Keratinocyte (primary cell): ENCODE results near the gene TMEM238L. TPM values are rescaled to one million over a fixed set of nuclear protein-coding genes. Genes with fewer than 3 reads are reported as not detected.

Experiments used
- DNase-seq: peaks from one replicate; pipeline ENCODE4 v3.0.0-alpha.2; 2011; ENCODE audit warnings: low read depth, missing footprints, low spot score
- FAIRE-seq: peaks from 2 replicates; lab custom pipeline; 2011; peaks lifted over from hg19 to GRCh38; lab: Jason Lieb, UNC
- H2AFZ ChIP-seq: 2 replicates; pipeline ENCODE4 v1.6.0; 2012; ENCODE audit warnings: low read length, control low read depth, inconsistent platforms; ENCODE audit not compliant: control insufficient read depth
- H3K27ac ChIP-seq: 2 replicates; pipeline ENCODE4 v1.5.1; 2011; ENCODE audit warnings: low read length; ENCODE audit not compliant: control insufficient read depth, insufficient read depth
- H3K27me3 ChIP-seq: 3 replicates; pipeline ENCODE4 v1.6.0; 2011; ENCODE audit warnings: low read length; ENCODE audit not compliant: control insufficient read depth, insufficient read depth; ENCODE audit errors: extremely low read depth
- H3K36me3 ChIP-seq, 2 experiments: 2 replicates in 1 of 2; 3 replicates in 1 of 2; pipeline ENCODE4 v1.5.1; 2011; ENCODE audit warnings: low read length in 2 of 2, mild to moderate bottlenecking in 1 of 2; ENCODE audit not compliant: control insufficient read depth in 2 of 2, insufficient read depth in 2 of 2; ENCODE audit errors: extremely low read depth in 1 of 2
- H3K4me1 ChIP-seq: 3 replicates; pipeline ENCODE4 v1.5.1; 2011; ENCODE audit warnings: low read length; ENCODE audit not compliant: control insufficient read depth, insufficient read depth; ENCODE audit errors: extremely low read depth
- H3K4me2 ChIP-seq: 3 replicates; pipeline ENCODE4 v1.6.0; 2011; ENCODE audit warnings: low read depth, low read length; ENCODE audit not compliant: control insufficient read depth, insufficient read depth; ENCODE audit errors: extremely low read depth
- H3K4me3 ChIP-seq, 3 experiments: fragments of 200-600 bp in 1 of 3; sonication (generic) in 1 of 3; 2 replicates in 2 of 3; 3 replicates in 1 of 3; pipeline ENCODE4 v1.5.1; 2011 to 2016; ENCODE audit warnings: low read length in 3 of 3, mild to moderate bottlenecking in 3 of 3, control low read depth in 2 of 3, inconsistent platforms in 1 of 3, low read depth in 1 of 3, mixed read lengths in 1 of 3, mixed run types in 1 of 3, moderate library complexity in 1 of 3; ENCODE audit not compliant: control insufficient read depth in 2 of 3, insufficient read depth in 2 of 3; ENCODE audit errors: extremely low read depth in 1 of 3
- H3K79me2 ChIP-seq: 2 replicates; pipeline ENCODE4 v1.6.0; 2012; ENCODE audit warnings: low read length; ENCODE audit not compliant: control insufficient read depth, insufficient read depth
- H3K9ac ChIP-seq: 3 replicates; pipeline ENCODE4 v1.6.0; 2011; ENCODE audit warnings: low read length; ENCODE audit not compliant: control insufficient read depth, insufficient read depth; ENCODE audit errors: extremely low read depth
- H3K9me1 ChIP-seq: 3 replicates; pipeline ENCODE4 v1.6.0; 2011; ENCODE audit warnings: low read length; ENCODE audit not compliant: control insufficient read depth, insufficient read depth; ENCODE audit errors: extremely low read depth
- H3K9me3 ChIP-seq: 2 replicates; pipeline ENCODE4 v1.5.1; 2012; ENCODE audit warnings: low read depth, low read length; ENCODE audit not compliant: control insufficient read depth
- H4K20me1 ChIP-seq: 3 replicates; pipeline ENCODE4 v1.6.0; 2011; ENCODE audit warnings: low read length; ENCODE audit not compliant: control insufficient read depth, insufficient read depth; ENCODE audit errors: extremely low read depth
- CTCF ChIP-seq, 3 experiments: IDR thresholded peaks in 1 of 3; conservative IDR thresholded peaks in 1 of 3; optimal IDR thresholded peaks in 1 of 3; 2 replicates in 2 of 3; 3 replicates in 1 of 3; pipeline versions ENCODE3 to v1.5.1; 2011; ENCODE audit warnings: low read length in 3 of 3, mild to moderate bottlenecking in 3 of 3, moderate library complexity in 2 of 3, control low read depth in 1 of 3, inconsistent platforms in 1 of 3; ENCODE audit not compliant: insufficient read depth in 2 of 3; ENCODE audit errors: extremely low read depth in 1 of 3
- EZH2 ChIP-seq: IDR thresholded peaks from one replicate; pipeline ENCODE4 v1.6.1; 2012; ENCODE audit warnings: inconsistent platforms, mild to moderate bottlenecking, low read length, moderate library complexity
- dilution Hi-C: fragments of 300-500 bp; cut with MboI; formaldehyde crosslinking; loops from one replicate; pipeline ENCODE4 v1.7.0; 2020; ENCODE audit warnings: low sequenced_read_pairs; ENCODE audit not compliant: extremely low pct_ligation_motif_present
- polyA plus RNA-seq, 5 experiments: library from polyadenylated mRNA; depleted of rRNA in 3 of 5; stranded (reverse) in 3 of 5; stranded (forward) in 1 of 5; unstranded in 1 of 5; fragments of >200 nt; gene quantifications; 1 replicate in 1 of 5; 2 replicates in 3 of 5; 3 replicates in 1 of 5; pipeline versions ENCODE4 v1.2.1 to v1.2.3, GENCODE V29; 2011 to 2012; ENCODE audit warnings: missing spikeins in 2 of 5, low read depth in 1 of 5, low replicate concordance in 1 of 5

Gene TMEM238L
- polyA plus RNA-seq, 1 donor (not counting 4 experiments of a cell fraction or from before 2014, with no cell fraction given): not detected

GRCh38 chr17:10797476-10798328 lies 6.2 kb downstream of the TMEM238L start:
- DNase-seq: no peak
- dilution Hi-C loops: no loop called here
- TF ChIP-seq CTCF (optimal IDR thresholded peaks at IDR 0.05 in 1 of 3, IDR thresholded peaks at IDR 0.05 in 1 of 3, conservative IDR thresholded peaks at IDR 0.05 in 1 of 3; ENCODE audit: extremely low read depth in 1 of 3, insufficient read depth in 2 of 3, low read length in 3 of 3): peak in 1 of 3 experiments; percentile 1
- TF ChIP-seq EZH2: no peak
- Histone ChIP-seq H3K9me3 (no peaks in the 10 kb centered on the region), H3K27me3 (no peaks in the 10 kb centered on the region), H3K4me2 (peak overlapping the region; percentile 31), H4K20me1 (no peaks in the 10 kb centered on the region), H3K9me1 (no peaks in the 10 kb centered on the region), H3K9ac (peak overlapping the region; percentile 5), H3K36me3 (no peaks in the 10 kb centered on the region), H3K79me2 (no peaks in the 10 kb centered on the region), H3K4me3 (no peak overlapping the region), H2AFZ (peak overlapping the region; percentile 55), H3K4me1 (peaks cover 31% of the 10 kb centered on the region), H3K27ac (peak overlapping the region; percentile 3)
- FAIRE-seq: peak; percentile 9

GRCh38 chr17:10793816-10794215 lies 10.1 kb downstream of the TMEM238L start:
- Histone ChIP-seq H3K4me2 (no peak overlapping the region), H4K20me1 (no peaks in the 10 kb centered on the region), H3K4me3 (no peak overlapping the region), H2AFZ (no peak overlapping the region), H3K79me2 (no peaks in the 10 kb centered on the region), H3K27me3 (no peaks in the 10 kb centered on the region), H3K36me3 (no peaks in the 10 kb centered on the region), H3K9ac (no peak overlapping the region), H3K9me1 (no peaks in the 10 kb centered on the region), H3K4me1 (peaks cover 43% of the 10 kb centered on the region), H3K9me3 (no peaks in the 10 kb centered on the region), H3K27ac (no peak overlapping the region)
- TF ChIP-seq EZH2: no peak
- TF ChIP-seq CTCF (optimal IDR thresholded peaks at IDR 0.05 in 1 of 3, IDR thresholded peaks at IDR 0.05 in 1 of 3, conservative IDR thresholded peaks at IDR 0.05 in 1 of 3; ENCODE audit: extremely low read depth in 1 of 3, insufficient read depth in 2 of 3, low read length in 3 of 3): no peak
- FAIRE-seq (no peak), DNase-seq (no peak)
- dilution Hi-C loops: no loop called here
